HG03159 (cell line): Measurements from ENCODE around the gene TBL3.
"Not testable (repeated sequence)": the region's sequence is repeated elsewhere in the genome, so short reads cannot be mapped to it uniquely, and the experiment has no call there.

Experiments used
- ATAC-seq: cut with Tn5 transposase; IDR thresholded peaks from one replicate; pipeline ENCODE4 v1.9.1; 2021; ENCODE audit warnings: mild to moderate bottlenecking, moderate library complexity; ENCODE audit not compliant: unreplicated experiment

TBL3 gene

GRCh38 chr16:1998852-1999801 is 27.3 kb downstream of the TBL3 start:
- ATAC-seq, result no peak

- no peak for ATAC-seq
Observed at GRCh38 chr16:1999866-2000514, 28.1 kb downstream of the TBL3 start.

GRCh38 chr16:2001035-2001434 is 29.2 kb downstream of the TBL3 start:
- no peak for ATAC-seq

GRCh38 chr16:2001456-2002355 is 29.9 kb downstream of the TBL3 start:
- no peak for ATAC-seq

- no peak for ATAC-seq
Observed at GRCh38 chr16:2002406-2003230, 30.8 kb downstream of the TBL3 start.

- ATAC-seq, result no peak
Observed at GRCh38 chr16:2003231-2003826, 31.5 kb downstream of the TBL3 start.

- ATAC-seq, result peak; percentile 64
Observed at GRCh38 chr16:2003827-2004641, 32.2 kb downstream of the TBL3 start.

GRCh38 chr16:2004795-2005517 is 33.1 kb downstream of the TBL3 start:
- no peak for ATAC-seq

- no peak for ATAC-seq
Observed at GRCh38 chr16:2005646-2006045, 33.8 kb downstream of the TBL3 start.

- ATAC-seq, result no peak
Observed at GRCh38 chr16:2006317-2006716, 34.5 kb downstream of the TBL3 start.

GRCh38 chr16:2007081-2007836 is 35.4 kb downstream of the TBL3 start:
- ATAC-seq, result no peak

- no peak for ATAC-seq
Observed at GRCh38 chr16:2008009-2008526, 36.2 kb downstream of the TBL3 start.

- no peak for ATAC-seq
Observed at GRCh38 chr16:2008631-2009163, 36.8 kb downstream of the TBL3 start.

- peak; percentile 33 for ATAC-seq
Observed at GRCh38 chr16:2009164-2009711, 37.4 kb downstream of the TBL3 start.

- peak; percentile 74 for ATAC-seq
Observed at GRCh38 chr16:2009791-2010510, 38.1 kb downstream of the TBL3 start, which contains the start of gene ZNF598. TSS of gene ZNF598 (minus strand) at chr16:2009821.

GRCh38 chr16:2011726-2012125 is 39.9 kb downstream of the TBL3 start:
- ATAC-seq, result not testable (repeated sequence)
